KMS-11 (cell line): Measurements from ENCODE around the gene PPP2R3B.

Source experiments
- H2AFZ ChIP-seq: fragments of 200-600 bp; sonication (generic); 2 replicates; pipeline ENCODE4 v1.6.1; 2016; ENCODE audit warnings: antibody characterized with exemption, mixed run types, low read depth
- H3K27ac ChIP-seq: fragments of 200-600 bp; sonication (generic); 2 replicates; pipeline ENCODE4 v1.6.1; 2016; ENCODE audit warnings: mild to moderate bottlenecking, mixed run types
- H3K27me3 ChIP-seq: fragments of 200-600 bp; sonication (generic); 2 replicates; pipeline ENCODE4 v1.6.1; 2017; ENCODE audit warnings: mild to moderate bottlenecking, low read depth, mixed run types, moderate library complexity; ENCODE audit not compliant: insufficient read depth
- H3K36me3 ChIP-seq: fragments of 200-600 bp; sonication (generic); 2 replicates; pipeline ENCODE4 v1.6.1; 2017; ENCODE audit warnings: mild to moderate bottlenecking, mixed run types; ENCODE audit not compliant: insufficient read depth
- H3K4me1 ChIP-seq: fragments of 200-600 bp; sonication (generic); 2 replicates; pipeline ENCODE4 v1.6.1; 2016; ENCODE audit warnings: mild to moderate bottlenecking, low read depth, mixed run types; ENCODE audit not compliant: poor library complexity, severe bottlenecking
- H3K4me2 ChIP-seq: fragments of 200-600 bp; sonication (generic); 2 replicates; pipeline ENCODE4 v1.7.0; 2016; ENCODE audit warnings: mild to moderate bottlenecking, mixed run types
- H3K4me3 ChIP-seq: fragments of 200-600 bp; sonication (generic); IDR thresholded peaks from 2 replicates; pipeline ENCODE4 v1.6.1; 2017; ENCODE audit warnings: low read depth, low read length, mixed read lengths; ENCODE audit not compliant: insufficient read depth
- H3K79me2 ChIP-seq: fragments of 200-600 bp; sonication (generic); 2 replicates; pipeline ENCODE4 v1.6.1; 2016; ENCODE audit warnings: low read depth, mixed run types; ENCODE audit not compliant: insufficient read depth
- H3K9ac ChIP-seq: fragments of 200-600 bp; sonication (generic); 2 replicates; pipeline ENCODE4 v1.6.1; 2016; ENCODE audit warnings: mild to moderate bottlenecking, mixed run types
- H4K20me1 ChIP-seq: fragments of 200-600 bp; sonication (generic); 2 replicates; pipeline ENCODE4 v1.6.1; 2016; ENCODE audit warnings: mild to moderate bottlenecking, mixed run types; ENCODE audit not compliant: insufficient read depth
- TF ChIP-seq, protein P1 (sequence below): fragments of 200-600 bp; sonication (generic); conservative IDR thresholded peaks from 2 replicates; pipeline ENCODE4 v1.6.1; 2017; ENCODE audit warnings: low read depth, mild to moderate bottlenecking, antibody characterized with exemption, low read length, moderate library complexity, mixed read lengths

PPP2R3B gene

DNA sequence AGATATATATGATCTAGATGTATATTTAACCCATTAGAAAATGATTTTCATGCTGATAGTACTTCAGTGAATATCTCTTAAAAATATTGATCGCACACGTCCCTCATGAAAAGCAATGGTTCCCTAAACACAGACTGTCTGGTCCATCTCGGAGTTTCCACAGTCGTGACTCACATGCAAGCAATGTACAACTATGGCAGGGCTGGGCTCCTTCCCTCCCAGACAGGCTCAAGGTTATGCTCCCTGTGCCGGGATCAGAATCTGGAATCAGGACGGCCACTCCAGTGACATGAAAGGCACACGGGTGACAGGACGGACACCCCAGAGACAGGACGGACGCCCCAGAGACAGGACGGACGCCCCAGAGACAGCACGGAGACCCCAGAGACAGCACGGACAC lies 40.2 kb upstream of the PPP2R3B start:
- Histone ChIP-seq H3K27me3 (no peaks in the 10 kb centered on the region), H2AFZ (no peak overlapping the region), H3K27ac (no peak overlapping the region), H4K20me1 (no peaks in the 10 kb centered on the region), H3K4me3 (no peak overlapping the region), H3K4me2 (no peak overlapping the region), H3K36me3 (no peaks in the 10 kb centered on the region), H3K4me1 (no peaks in the 10 kb centered on the region), H3K79me2 (no peaks in the 10 kb centered on the region), H3K9ac (no peak overlapping the region)
- TF ChIP-seq, protein P1, sequence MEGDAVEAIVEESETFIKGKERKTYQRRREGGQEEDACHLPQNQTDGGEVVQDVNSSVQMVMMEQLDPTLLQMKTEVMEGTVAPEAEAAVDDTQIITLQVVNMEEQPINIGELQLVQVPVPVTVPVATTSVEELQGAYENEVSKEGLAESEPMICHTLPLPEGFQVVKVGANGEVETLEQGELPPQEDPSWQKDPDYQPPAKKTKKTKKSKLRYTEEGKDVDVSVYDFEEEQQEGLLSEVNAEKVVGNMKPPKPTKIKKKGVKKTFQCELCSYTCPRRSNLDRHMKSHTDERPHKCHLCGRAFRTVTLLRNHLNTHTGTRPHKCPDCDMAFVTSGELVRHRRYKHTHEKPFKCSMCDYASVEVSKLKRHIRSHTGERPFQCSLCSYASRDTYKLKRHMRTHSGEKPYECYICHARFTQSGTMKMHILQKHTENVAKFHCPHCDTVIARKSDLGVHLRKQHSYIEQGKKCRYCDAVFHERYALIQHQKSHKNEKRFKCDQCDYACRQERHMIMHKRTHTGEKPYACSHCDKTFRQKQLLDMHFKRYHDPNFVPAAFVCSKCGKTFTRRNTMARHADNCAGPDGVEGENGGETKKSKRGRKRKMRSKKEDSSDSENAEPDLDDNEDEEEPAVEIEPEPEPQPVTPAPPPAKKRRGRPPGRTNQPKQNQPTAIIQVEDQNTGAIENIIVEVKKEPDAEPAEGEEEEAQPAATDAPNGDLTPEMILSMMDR = no peak

DNA sequence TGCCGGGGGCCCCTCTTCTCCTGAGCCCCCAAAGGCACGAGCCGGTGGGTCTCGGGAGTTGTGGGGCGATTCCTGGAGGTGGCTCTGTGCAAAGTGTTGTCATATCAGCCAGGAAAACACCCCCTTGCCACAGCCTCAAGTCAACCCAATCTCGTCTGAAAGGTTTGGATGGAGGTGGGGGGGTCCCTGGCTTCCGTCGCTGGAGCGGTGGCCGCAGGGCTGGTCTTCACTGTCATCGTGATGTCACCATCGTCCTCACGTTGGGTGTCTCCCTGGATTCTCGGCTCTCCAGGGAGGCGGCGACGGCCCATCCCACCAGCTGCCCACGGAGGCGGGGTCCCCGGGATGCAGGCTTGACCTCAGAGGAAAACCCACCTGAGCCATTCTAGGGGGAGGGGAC lies 38.3 kb upstream of the PPP2R3B start:
- H3K27me3 ChIP-seq = no peaks in the 10 kb centered on the region
- no peak overlapping the region for H3K4me3 ChIP-seq
- no peak overlapping the region for H3K27ac ChIP-seq

DNA sequence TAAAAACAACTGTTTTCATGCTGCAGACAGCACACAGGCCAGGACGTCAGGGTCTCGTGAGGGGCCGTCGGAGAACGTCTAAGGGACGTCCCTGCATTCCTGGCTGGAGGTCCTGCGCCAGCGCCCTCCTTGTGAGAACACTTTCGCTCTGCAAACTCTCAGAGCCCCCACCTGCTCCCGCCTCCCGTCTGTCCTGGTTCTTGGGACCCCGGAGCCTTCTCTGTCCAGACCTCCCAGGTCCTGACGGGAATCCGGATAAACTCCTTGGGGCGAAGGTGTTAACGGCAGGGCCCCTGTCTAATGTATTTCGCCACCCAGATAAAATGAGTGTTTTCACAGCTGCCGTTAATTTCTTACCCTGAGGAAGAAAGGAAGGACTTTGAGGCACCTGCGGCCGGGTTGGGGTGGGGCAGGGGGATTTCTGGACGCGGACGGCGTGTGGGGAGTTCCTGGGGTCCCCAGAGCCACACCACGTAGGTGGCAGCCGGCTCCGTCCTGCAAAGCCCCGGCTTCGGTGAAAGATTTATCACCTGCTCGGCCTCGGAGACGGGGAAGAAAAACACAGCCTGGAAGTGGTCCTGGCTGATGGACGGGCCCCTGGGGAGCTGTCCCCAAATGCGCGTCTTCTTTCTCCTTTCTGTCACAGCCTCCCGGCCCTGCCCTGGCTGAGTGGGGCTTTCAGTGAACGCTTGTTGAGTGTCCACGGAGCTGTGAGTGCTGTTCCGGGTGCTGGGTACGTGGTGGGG lies 35.1 kb upstream of the PPP2R3B start:
- H2AFZ ChIP-seq = no peak overlapping the region
- H4K20me1 ChIP-seq = no peaks in the 10 kb centered on the region
- no peaks in the 10 kb centered on the region for H3K79me2 ChIP-seq
- no peaks in the 10 kb centered on the region for H3K27me3 ChIP-seq
- H3K9ac ChIP-seq = no peak overlapping the region
- H3K4me2 ChIP-seq = no peak overlapping the region
- H3K27ac ChIP-seq = no peak overlapping the region
- TF ChIP-seq, protein P1 = no peak
- H3K36me3 ChIP-seq = no peaks in the 10 kb centered on the region
- no peaks in the 10 kb centered on the region for H3K4me1 ChIP-seq
- no peak overlapping the region for H3K4me3 ChIP-seq

More for the DNA sequence above, 38.3 kb upstream of the PPP2R3B start:
- no peaks in the 10 kb centered on the region for H3K36me3 ChIP-seq
- no peak overlapping the region for H2AFZ ChIP-seq
- H3K4me1 ChIP-seq = no peaks in the 10 kb centered on the region
- H4K20me1 ChIP-seq = no peaks in the 10 kb centered on the region
- no peaks in the 10 kb centered on the region for H3K79me2 ChIP-seq
- H3K9ac ChIP-seq = no peak overlapping the region
- TF ChIP-seq, protein P1 = no peak
- H3K4me2 ChIP-seq = no peak overlapping the region

DNA sequence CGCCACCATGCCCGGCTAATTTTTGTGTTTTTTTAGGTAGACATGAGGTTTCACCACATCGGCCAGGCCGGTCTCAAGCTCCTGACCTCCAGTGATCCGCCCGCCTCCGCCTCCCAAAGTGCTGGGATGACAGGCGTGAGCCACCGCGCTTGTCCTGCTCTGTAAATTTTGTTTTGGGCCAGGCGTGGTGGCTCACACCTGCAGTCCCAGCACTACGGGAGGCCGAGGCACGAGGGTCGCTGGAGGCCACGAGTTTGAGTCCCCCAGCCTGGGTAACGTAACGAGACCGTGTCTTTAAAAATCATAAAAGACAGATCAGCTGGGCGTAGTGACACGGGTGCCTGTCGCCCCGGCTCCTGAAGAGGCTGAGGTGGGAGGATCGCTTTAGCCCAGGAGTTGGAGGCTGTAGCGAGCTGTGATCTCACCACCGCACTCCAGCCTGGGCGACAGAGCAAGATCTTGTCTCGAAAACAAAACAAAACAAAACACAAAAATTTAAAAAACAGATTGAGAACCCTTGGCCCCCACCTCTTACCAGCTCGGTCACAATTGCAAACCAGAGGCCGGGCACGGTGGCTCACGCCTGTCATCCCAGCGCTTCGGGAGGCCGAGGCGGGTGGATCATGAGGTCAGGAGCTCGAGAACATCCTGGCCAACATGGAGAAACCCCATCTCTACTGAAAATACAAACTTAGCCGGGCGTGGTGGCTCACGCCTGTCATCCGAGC lies 34.0 kb upstream of the PPP2R3B start:
- Histone ChIP-seq H3K4me2 (no peak overlapping the region), H4K20me1 (no peaks in the 10 kb centered on the region), H2AFZ (no peak overlapping the region), H3K4me1 (no peaks in the 10 kb centered on the region), H3K9ac (no peak overlapping the region), H3K27ac (no peak overlapping the region), H3K4me3 (no peak overlapping the region), H3K36me3 (no peaks in the 10 kb centered on the region), H3K27me3 (no peaks in the 10 kb centered on the region), H3K79me2 (no peaks in the 10 kb centered on the region)
- TF ChIP-seq, protein P1 = no peak
